GM23338 (cell line): ENCODE measurements around the gene SSMEM1. TPM values are rescaled to one million over a fixed set of nuclear protein-coding genes. Genes with fewer than 3 reads are reported as not detected.

Experiments used
- ATAC-seq: fragments of 200-7000 bp; cut with Tn5 transposase; 3 replicates; pipeline ENCODE4 v1.9.1; 2020
- DNase-seq: peaks from one replicate; pipeline ENCODE4 v3.0.0-alpha.2; 2015; ENCODE audit warnings: low spot score
- H2AFZ ChIP-seq: fragments of 200-600 bp; sonication (generic); 2 replicates; pipeline ENCODE4 v1.8.0; 2016; ENCODE audit warnings: antibody characterized with exemption, mild to moderate bottlenecking, moderate library complexity
- H3F3A ChIP-seq: fragments of 200-600 bp; sonication (generic); replicated peaks from 2 replicates; pipeline ENCODE4 v1.8.0; 2017; ENCODE audit warnings: antibody characterized with exemption, mixed run types, low read depth
- H3K27ac ChIP-seq: fragments of 200-600 bp; sonication (generic); 2 replicates; pipeline ENCODE4 v1.6.1; 2016; ENCODE audit warnings: low read depth
- H3K27me3 ChIP-seq: fragments of 200-600 bp; sonication (generic); 2 replicates; pipeline ENCODE4 v1.8.0; 2016; ENCODE audit warnings: mild to moderate bottlenecking, mixed run types, moderate library complexity; ENCODE audit not compliant: insufficient read depth
- H3K36me3 ChIP-seq: fragments of 200-600 bp; sonication (generic); 2 replicates; pipeline ENCODE4 v1.8.0; 2016; ENCODE audit warnings: mild to moderate bottlenecking; ENCODE audit not compliant: insufficient read depth
- H3K4me1 ChIP-seq: fragments of 200-600 bp; sonication (generic); 2 replicates; pipeline ENCODE4 v1.8.0; 2016; ENCODE audit warnings: mild to moderate bottlenecking, moderate library complexity; ENCODE audit not compliant: insufficient read depth
- H3K4me2 ChIP-seq: fragments of 200-600 bp; sonication (generic); 2 replicates; pipeline ENCODE4 v1.7.1; 2017; ENCODE audit warnings: mixed run types
- H3K4me3 ChIP-seq: fragments of 200-600 bp; sonication (generic); 2 replicates; pipeline ENCODE4 v1.6.1; 2016; ENCODE audit warnings: mixed run types
- H3K79me2 ChIP-seq: fragments of 200-600 bp; sonication (generic); replicated peaks from 2 replicates; pipeline ENCODE4 v1.8.0; 2017; ENCODE audit warnings: mild to moderate bottlenecking; ENCODE audit not compliant: insufficient read depth
- H3K9me2 ChIP-seq: fragments of 200-600 bp; sonication (generic); 2 replicates; pipeline ENCODE4 v1.8.0; 2017; ENCODE audit not compliant: insufficient read depth
- H4K20me1 ChIP-seq: fragments of 200-600 bp; sonication (generic); replicated peaks from 2 replicates; pipeline ENCODE4 v1.8.0; 2017; ENCODE audit warnings: mild to moderate bottlenecking; ENCODE audit not compliant: insufficient read depth
- H3K27ac Mint-ChIP-seq: 2 replicates; pipeline ENCODE4 v1.8.0; 2020; ENCODE audit warnings: inconsistent platforms, mild to moderate bottlenecking, moderate library complexity, mixed read lengths
- H3K27me3 Mint-ChIP-seq: 3 replicates; pipeline ENCODE4 v1.8.0; 2022; ENCODE audit warnings: low read depth, mild to moderate bottlenecking, moderate library complexity, mixed read lengths, inconsistent platforms; ENCODE audit not compliant: insufficient read depth, poor library complexity
- H3K36me3 Mint-ChIP-seq: 3 replicates; pipeline ENCODE4 v1.8.0; 2021; ENCODE audit warnings: low read depth, mild to moderate bottlenecking, inconsistent platforms, moderate library complexity, mixed read lengths
- H3K4me1 Mint-ChIP-seq: 3 replicates; pipeline ENCODE4 v1.8.0; 2020; ENCODE audit warnings: mild to moderate bottlenecking, inconsistent platforms, mixed read lengths
- H3K4me3 Mint-ChIP-seq: 3 replicates; pipeline ENCODE4 v1.8.0; 2021; ENCODE audit warnings: moderate library complexity, mild to moderate bottlenecking, inconsistent platforms, mixed read lengths
- H3K9me3 Mint-ChIP-seq: 3 replicates; pipeline ENCODE4 v1.8.0; 2020; ENCODE audit warnings: moderate library complexity, mild to moderate bottlenecking, inconsistent platforms, mixed read lengths
- CREB1 ChIP-seq: fragments of 250-450 bp; sonication (Bioruptor Pico); IDR thresholded peaks from 2 replicates; pipeline ENCODE4 v1.5.0; 2020; ENCODE audit warnings: low read depth, mild to moderate bottlenecking, moderate library complexity
- CTCF ChIP-seq, 2 experiments: fragments of 200-600 bp in 1 of 2; sonication (generic) in 1 of 2; conservative IDR thresholded peaks; 2 replicates each; pipeline versions ENCODE4 v1.5.1 to v1.6.1; 2016 to 2017; ENCODE audit warnings: antibody characterized with exemption in 2 of 2, low read depth in 2 of 2, mild to moderate bottlenecking in 2 of 2, moderate library complexity in 1 of 2
- ETS1 ChIP-seq: IDR thresholded peaks from 2 replicates; pipeline ENCODE4 v1.6.1; 2016; ENCODE audit warnings: antibody characterized with exemption
- EZH2 ChIP-seq: fragments of 200-600 bp; sonication (generic); IDR thresholded peaks from one replicate; pipeline ENCODE4 v1.8.0; 2017; ENCODE audit warnings: antibody characterized with exemption, mild to moderate bottlenecking, low read depth; ENCODE audit not compliant: unreplicated experiment
- EZH2phosphoT487 ChIP-seq: fragments of 200-600 bp; sonication (generic); IDR thresholded peaks from one replicate; pipeline ENCODE4 v1.8.1; 2018; ENCODE audit warnings: antibody characterized with exemption; ENCODE audit not compliant: unreplicated experiment
- JUNB ChIP-seq: IDR thresholded peaks from one replicate; pipeline ENCODE4 v1.6.1; 2016; ENCODE audit warnings: antibody characterized with exemption; ENCODE audit not compliant: unreplicated experiment
- NANOG ChIP-seq: IDR thresholded peaks from 2 replicates; pipeline ENCODE4 v1.6.1; 2016; ENCODE audit warnings: antibody characterized with exemption, borderline replicate concordance
- POLR2AphosphoS5 ChIP-seq: IDR thresholded peaks from 2 replicates; pipeline ENCODE4 v1.6.1; 2016; ENCODE audit warnings: antibody characterized with exemption, low read depth
- REST ChIP-seq: IDR thresholded peaks from one replicate; pipeline ENCODE4 v1.6.1; 2018; ENCODE audit warnings: antibody characterized with exemption; ENCODE audit not compliant: unreplicated experiment
- STAT1 ChIP-seq: IDR thresholded peaks from one replicate; pipeline ENCODE4 v1.6.1; 2016; ENCODE audit warnings: antibody characterized with exemption; ENCODE audit not compliant: unreplicated experiment
- ZNF114 ChIP-seq: fragments of 250-450 bp; sonication (Bioruptor Pico); IDR thresholded peaks from 2 replicates; pipeline ENCODE4 v1.5.0; 2020; ENCODE audit warnings: mild to moderate bottlenecking, moderate library complexity
- ZNF331 ChIP-seq: fragments of 250-450 bp; sonication (Bioruptor Pico); IDR thresholded peaks from 2 replicates; pipeline ENCODE4 v1.5.0; 2020; ENCODE audit warnings: low read depth, mild to moderate bottlenecking, moderate library complexity
- ZNF462 ChIP-seq: fragments of 250-450 bp; sonication (Bioruptor Pico); IDR thresholded peaks from 2 replicates; pipeline ENCODE4 v1.5.0; 2020; ENCODE audit warnings: mild to moderate bottlenecking, moderate library complexity
- polyA plus RNA-seq: library from polyadenylated mRNA; unstranded; fragments of >200 nt; fragmentation: Nextera tagmentation; extraction: Ambion mirVana; gene quantifications from 2 replicates; pipeline ENCODE4 v1.2.1, GENCODE V29; 2016
- total RNA-seq: library from RNA; depleted of rRNA; stranded (reverse); fragments of >200 nt; shearing (Covaris generic); gene quantifications from 2 replicates; pipeline ENCODE4 v1.2.3, GENCODE V29; 2014

Gene SSMEM1
- total and polyA plus RNA-seq, 2 experiments from 2014 or later, result not detected

- TF ChIP-seq EZH2 (no peak), CTCF (conservative IDR thresholded peaks at IDR 0.05; ENCODE audit: low read depth in 2 of 2) (no peak), JUNB (no peak), EZH2phosphoT487 (no peak), NANOG (no peak), ZNF114 (no peak), ETS1 (no peak), POLR2AphosphoS5 (no peak), ZNF331 (CRISPR knock-in tag) (no peak), CREB1 (CRISPR knock-in tag) (no peak), REST (no peak), STAT1 (no peak), ZNF462 (CRISPR knock-in tag) (no peak)
- no peak overlapping the region for H3K27ac ChIP-seq
- no peaks in the 10 kb centered on the region for H3K9me2 ChIP-seq
- ATAC-seq (no peak), DNase-seq (no peak)
- peaks cover 2% of the 10 kb centered on the region; the same call in 1 of the 2 replicates for H4K20me1 ChIP-seq
- peaks cover 26% of the 10 kb centered on the region for H3K36me3 ChIP-seq
- H2AFZ ChIP-seq, result no peak overlapping the region
- Mint-ChIP-seq H3K4me3 (no peak overlapping the region), H3K4me1 (no peaks in the 10 kb centered on the region), H3K36me3 (peaks cover 56% of the 10 kb centered on the region), H3K9me3 (no peaks in the 10 kb centered on the region), H3K27ac (no peak overlapping the region), H3K27me3 (no peaks in the 10 kb centered on the region)
- H3K27me3 ChIP-seq, result no peaks in the 10 kb centered on the region
- no peaks in the 10 kb centered on the region for H3K4me1 ChIP-seq
- no peaks in the 10 kb centered on the region for H3K79me2 ChIP-seq
- no peak overlapping the region for H3K4me3 ChIP-seq
- H3K4me2 ChIP-seq, result no peak overlapping the region
- no peaks in the 10 kb centered on the region for H3F3A ChIP-seq
Observed at GRCh38 chr7:130180571-130181262, 26.9 kb upstream of the SSMEM1 start.
